Caco-2 (cell line): ENCODE data around the gene SPEM3. TPM values are rescaled to one million over a fixed set of nuclear protein-coding genes. Genes with fewer than 3 reads are reported as not detected.

Experiments used
- BruUV-seq: library from RNA; stranded (reverse); fragments of 400-500 nt; replicated peaks from 2 replicates; lab custom pipeline; 2021; lab: Mats Ljungman, UMichigan
- CTCF ChIA-PET: fragments of 300-600 bp; sonication (Branson Sonifier 250); formaldehyde crosslinking; loops from one replicate; lab custom pipeline; 2022; ENCODE audit warnings: antibody characterized with exemption; lab: Charles Lee
- POLR2A ChIA-PET: fragments of 300-600 bp; sonication (Branson Sonifier 250); formaldehyde crosslinking; loops from one replicate; lab custom pipeline; 2022; ENCODE audit warnings: antibody characterized with exemption; lab: Charles Lee
- DNase-seq, 2 experiments: peaks; one replicate each; pipeline versions ENCODE4 v3.0.0 to v3.0.0-alpha.2; 2020 to 2022
- H3K27me3 ChIP-seq: replicated peaks from 2 replicates; pipeline ENCODE4 v1.6.0; 2011; ENCODE audit warnings: low read length; ENCODE audit not compliant: control insufficient read depth, insufficient read depth
- H3K36me3 ChIP-seq: 2 replicates; pipeline ENCODE4 v1.5.1; 2011; ENCODE audit warnings: low read length; ENCODE audit not compliant: control insufficient read depth, insufficient read depth
- H3K4me1 ChIP-seq: fragments of 250-450 bp; sonication (Bioruptor Pico); 2 replicates; pipeline ENCODE4 v1.5.1; 2020; ENCODE audit warnings: mild to moderate bottlenecking
- H3K4me3 ChIP-seq: 2 replicates; pipeline ENCODE4 v1.5.1; 2011; ENCODE audit warnings: low read depth, mild to moderate bottlenecking, control low read depth, low read length
- H3K9me3 ChIP-seq: fragments of 250-450 bp; sonication (Bioruptor Pico); 2 replicates; pipeline ENCODE4 v1.5.1; 2020; ENCODE audit warnings: mild to moderate bottlenecking, moderate library complexity
- H3K27ac Mint-ChIP-seq: one replicate; pipeline ENCODE4 v1.8.0; 2022; ENCODE audit warnings: mixed read lengths; ENCODE audit not compliant: unreplicated experiment
- H3K27me3 Mint-ChIP-seq: one replicate; pipeline ENCODE4 v1.8.0; 2022; ENCODE audit warnings: mixed read lengths; ENCODE audit not compliant: insufficient read depth, unreplicated experiment
- H3K36me3 Mint-ChIP-seq: one replicate; pipeline ENCODE4 v1.8.0; 2022; ENCODE audit warnings: mild to moderate bottlenecking, mixed read lengths; ENCODE audit not compliant: insufficient read depth, unreplicated experiment
- H3K4me1 Mint-ChIP-seq: one replicate; pipeline ENCODE4 v1.8.0; 2022; ENCODE audit warnings: low read depth, mixed read lengths; ENCODE audit not compliant: unreplicated experiment
- H3K4me3 Mint-ChIP-seq: one replicate; pipeline ENCODE4 v1.8.0; 2022; ENCODE audit warnings: mild to moderate bottlenecking, moderate library complexity, mixed read lengths; ENCODE audit not compliant: unreplicated experiment
- H3K9me3 Mint-ChIP-seq: one replicate; pipeline ENCODE4 v1.8.0; 2022; ENCODE audit warnings: mixed read lengths; ENCODE audit not compliant: unreplicated experiment
- intact Hi-C: fragments of 100-400 bp; cut with micrococcal nuclease; formaldehyde crosslinking; loops from one replicate; pipeline ENCODE4 v1.10.0; 2022; ENCODE audit not compliant: unreplicated experiment
- total RNA-seq: library from RNA; stranded (reverse); gene quantifications from 2 replicates; pipeline ENCODE4 v1.2.3, GENCODE V29; 2022
- TF ChIP-seq, protein P1 (sequence below), 2 experiments: fragments of 200-600 bp in 1 of 2; IDR thresholded peaks; 1 replicate in 1 of 2; 2 replicates in 1 of 2; pipeline versions ENCODE4 v1.5.1 to v1.8.0; 2011 to 2022; ENCODE audit warnings: antibody characterized with exemption in 1 of 2, control low read depth in 1 of 2, inconsistent platforms in 1 of 2, low read depth in 1 of 2, low read length in 1 of 2, mild to moderate bottlenecking in 1 of 2, moderate library complexity in 1 of 2; ENCODE audit not compliant: insufficient read depth in 1 of 2, severe bottlenecking in 1 of 2, unreplicated experiment in 1 of 2

The SPEM3 gene
- total RNA-seq, 1 experiment from 2014 or later: not detected

DNA sequence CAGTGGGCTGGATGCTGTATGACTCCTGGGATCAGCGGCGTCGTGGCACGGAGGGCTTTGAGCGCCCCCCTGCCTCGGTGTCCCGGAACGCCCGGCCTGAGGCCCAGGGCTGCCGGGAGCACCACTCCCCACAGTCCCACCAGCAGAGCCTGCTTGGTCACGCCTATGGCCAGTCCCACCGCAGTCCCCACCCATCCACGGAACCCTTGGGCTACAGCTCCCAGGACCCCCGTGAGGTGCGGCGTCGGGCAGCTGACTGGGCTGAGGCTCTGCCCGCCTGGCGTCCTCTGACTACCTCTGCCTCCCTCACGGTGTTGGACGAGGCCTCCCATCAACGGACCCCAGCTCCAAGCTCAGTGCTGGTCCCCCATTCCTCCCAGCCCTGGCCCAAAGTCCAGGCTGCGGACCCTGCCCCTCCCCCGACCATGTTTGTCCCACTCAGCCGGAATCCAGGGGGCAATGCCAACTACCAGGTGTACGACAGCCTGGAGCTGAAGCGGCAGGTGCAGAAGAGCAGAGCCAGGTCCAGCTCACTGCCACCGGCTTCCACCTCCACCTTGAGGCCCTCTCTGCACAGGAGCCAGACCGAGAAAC lies 1.7 kb upstream of the SPEM3 start:
- CTCF ChIA-PET: no interaction called here
- intact Hi-C loops: no loop called here
- Histone ChIP-seq H3K9me3 (no peaks in the 10 kb centered on the region), H3K4me1 (no peaks in the 10 kb centered on the region), H3K4me3 (no peak overlapping the region), H3K36me3 (no peaks in the 10 kb centered on the region), H3K27me3 (no peaks in the 10 kb centered on the region)
- Mint-ChIP-seq H3K4me3 (no peak overlapping the region), H3K4me1 (no peaks in the 10 kb centered on the region), H3K9me3 (no peaks in the 10 kb centered on the region), H3K36me3 (no peaks in the 10 kb centered on the region), H3K27me3 (no peaks in the 10 kb centered on the region), H3K27ac (no peak overlapping the region)
- no peak for DNase-seq
- no TSS peak for BruUV-seq
- POLR2A ChIA-PET: no interaction called here
- TF ChIP-seq, protein P1, sequence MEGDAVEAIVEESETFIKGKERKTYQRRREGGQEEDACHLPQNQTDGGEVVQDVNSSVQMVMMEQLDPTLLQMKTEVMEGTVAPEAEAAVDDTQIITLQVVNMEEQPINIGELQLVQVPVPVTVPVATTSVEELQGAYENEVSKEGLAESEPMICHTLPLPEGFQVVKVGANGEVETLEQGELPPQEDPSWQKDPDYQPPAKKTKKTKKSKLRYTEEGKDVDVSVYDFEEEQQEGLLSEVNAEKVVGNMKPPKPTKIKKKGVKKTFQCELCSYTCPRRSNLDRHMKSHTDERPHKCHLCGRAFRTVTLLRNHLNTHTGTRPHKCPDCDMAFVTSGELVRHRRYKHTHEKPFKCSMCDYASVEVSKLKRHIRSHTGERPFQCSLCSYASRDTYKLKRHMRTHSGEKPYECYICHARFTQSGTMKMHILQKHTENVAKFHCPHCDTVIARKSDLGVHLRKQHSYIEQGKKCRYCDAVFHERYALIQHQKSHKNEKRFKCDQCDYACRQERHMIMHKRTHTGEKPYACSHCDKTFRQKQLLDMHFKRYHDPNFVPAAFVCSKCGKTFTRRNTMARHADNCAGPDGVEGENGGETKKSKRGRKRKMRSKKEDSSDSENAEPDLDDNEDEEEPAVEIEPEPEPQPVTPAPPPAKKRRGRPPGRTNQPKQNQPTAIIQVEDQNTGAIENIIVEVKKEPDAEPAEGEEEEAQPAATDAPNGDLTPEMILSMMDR (IDR thresholded peaks at IDR 0.05; ENCODE audit: insufficient read depth in 1 of 2, low read depth in 1 of 2, low read length in 1 of 2, severe bottlenecking in 1 of 2, unreplicated experiment in 1 of 2): no peak

DNA sequence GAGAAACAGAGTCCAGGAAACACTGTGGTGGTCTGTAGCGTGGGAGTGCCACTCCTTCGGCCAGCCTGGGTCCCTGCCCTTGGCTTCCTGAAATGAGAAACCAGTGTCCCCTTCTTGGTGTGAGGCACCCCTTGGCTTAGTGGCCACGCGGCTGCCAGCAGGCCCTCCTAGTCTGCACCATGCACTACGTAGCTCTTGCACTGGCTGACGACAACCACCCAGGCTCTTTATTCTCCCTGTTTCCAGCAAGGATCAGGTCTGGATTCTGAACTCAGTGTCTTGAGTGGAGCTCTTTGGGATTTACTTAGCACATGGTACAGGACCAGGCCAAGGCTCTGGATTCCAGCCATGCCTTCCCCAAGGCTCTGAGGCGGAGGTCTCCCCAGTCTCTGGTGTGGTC lies 1.1 kb upstream of the SPEM3 start:
- BruUV-seq: no TSS peak
- POLR2A ChIA-PET: no interaction called here

DNA sequence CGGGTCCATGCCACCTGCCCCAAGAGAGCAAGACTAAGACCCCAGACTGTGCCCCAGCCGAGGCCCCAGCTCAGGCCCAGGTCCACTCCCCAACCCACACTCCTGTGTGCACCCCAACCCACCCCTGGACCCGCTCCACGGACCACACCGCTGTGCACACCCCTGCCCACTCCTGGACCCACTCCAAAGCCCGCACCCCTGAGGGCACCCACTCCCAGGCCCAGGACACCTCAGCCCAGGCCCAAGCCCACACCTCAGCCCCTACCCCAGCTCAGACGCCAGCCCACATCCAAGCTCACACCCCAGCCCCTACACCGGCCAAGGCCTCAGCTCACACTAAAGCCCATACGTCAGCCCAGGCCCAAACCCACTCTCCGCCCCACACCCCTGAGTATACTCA lies 1.1 kb downstream of the SPEM3 start:
- POLR2A ChIA-PET: no interaction called here
- no TSS peak for BruUV-seq
- Mint-ChIP-seq H3K4me3 (no peak overlapping the region), H3K27ac (no peak overlapping the region), H3K27me3 (no peaks in the 10 kb centered on the region), H3K4me1 (no peaks in the 10 kb centered on the region), H3K9me3 (no peaks in the 10 kb centered on the region), H3K36me3 (peaks cover under 1% of the 10 kb centered on the region)
- H3K4me1 ChIP-seq: no peaks in the 10 kb centered on the region
- H3K9me3 ChIP-seq: no peaks in the 10 kb centered on the region
- H3K4me3 ChIP-seq: no peak overlapping the region
- H3K36me3 ChIP-seq: no peaks in the 10 kb centered on the region
- CTCF ChIA-PET: interaction anchor here (0.6 kb wide), 1 partner anchor 244 kb away, joined by 3 read pairs; no protein-coding TSS in a partner anchor
- H3K27me3 ChIP-seq: no peaks in the 10 kb centered on the region
- DNase-seq: no peak
- intact Hi-C loops: no loop called here
- TF ChIP-seq, protein P1 (IDR thresholded peaks at IDR 0.05; ENCODE audit: insufficient read depth in 1 of 2, low read depth in 1 of 2, low read length in 1 of 2, severe bottlenecking in 1 of 2, unreplicated experiment in 1 of 2): no peak

More for the DNA sequence above, 1.1 kb upstream of the SPEM3 start:
- CTCF ChIA-PET: no interaction called here
- DNase-seq: no peak
- Mint-ChIP-seq H3K27me3 (no peaks in the 10 kb centered on the region), H3K9me3 (no peaks in the 10 kb centered on the region), H3K36me3 (no peaks in the 10 kb centered on the region), H3K4me3 (no peak overlapping the region), H3K27ac (no peak overlapping the region), H3K4me1 (no peaks in the 10 kb centered on the region)
- Histone ChIP-seq H3K9me3 (no peaks in the 10 kb centered on the region), H3K4me1 (no peaks in the 10 kb centered on the region), H3K4me3 (no peak overlapping the region), H3K36me3 (no peaks in the 10 kb centered on the region), H3K27me3 (no peaks in the 10 kb centered on the region)
- TF ChIP-seq, protein P1 (IDR thresholded peaks at IDR 0.05; ENCODE audit: insufficient read depth in 1 of 2, low read depth in 1 of 2, low read length in 1 of 2, severe bottlenecking in 1 of 2, unreplicated experiment in 1 of 2): no peak
- intact Hi-C loops: no loop called here
